ENCODE results near the gene ECM1.

The ECM1 gene

GRCh38 chr1:150561974-150562445 is 54.1 kb downstream of the ECM1 start:
- FAIRE-seq (no peak), DNase-seq (ENCODE audit: insufficient read length, low spot score) (peak; percentile 74)

GRCh38 chr1:150562446-150563339 is 54.8 kb downstream of the ECM1 start:
- FAIRE-seq: no peak
- no peak for DNase-seq (ENCODE audit: insufficient read length, low spot score)
- TF ChIP-seq POLR2A (IDR thresholded peaks at IDR 0.05; ENCODE audit: low read depth, low read length): no peak

More at GRCh38 chr1:150561974-150562445, 54.1 kb downstream of the ECM1 start:
- TF ChIP-seq POLR2A (IDR thresholded peaks at IDR 0.05; ENCODE audit: low read depth, low read length): no peak; the same call in 1 of the 2 replicates
